Measurements from ENCODE around the gene ARMC7.

- TF ChIP-seq CTCF (optimal IDR thresholded peaks at IDR 0.05 in 1 of 3, IDR thresholded peaks at IDR 0.05 in 1 of 3, conservative IDR thresholded peaks at IDR 0.05 in 1 of 3; ENCODE audit: extremely low read depth in 1 of 3, insufficient read depth in 2 of 3, low read length in 3 of 3) = no peak
- TF ChIP-seq EZH2 (IDR thresholded peaks at IDR 0.05; ENCODE audit: low read length) = no peak
Observed at GRCh38 chr17:75067856-75068255, 41.9 kb upstream of the ARMC7 start.
